HK-2 (cell line): Measurements from ENCODE around the gene NPRL2.

Experiments
- DNase-seq: peaks from one replicate; pipeline ENCODE4 v3.0.0-alpha.2; 2018; ENCODE audit not compliant: unreplicated experiment

NPRL2 gene

GRCh38 chr3:50373146-50374051, 22.8 kb upstream of the NPRL2 start:
- no peak for DNase-seq

GRCh38 chr3:50372349-50372748, 21.8 kb upstream of the NPRL2 start:
- DNase-seq: no peak

- no peak for DNase-seq
These were observed 20.6 kb upstream of the NPRL2 start for GRCh38 chr3:50371133-50371685.

- no peak for DNase-seq
These were observed 20.0 kb upstream of the NPRL2 start for GRCh38 chr3:50370594-50370993.

GRCh38 chr3:50369012-50369670, 18.6 kb upstream of the NPRL2 start:
- no peak for DNase-seq

GRCh38 chr3:50365842-50366220, 15.3 kb upstream of the NPRL2 start:
- DNase-seq: no peak

- peak; percentile 63 for DNase-seq
These were observed 14.7 kb upstream of the NPRL2 start for GRCh38 chr3:50365080-50365841.

GRCh38 chr3:50364573-50365079, 14.1 kb upstream of the NPRL2 start:
- no peak for DNase-seq

- DNase-seq: no peak
These were observed 9.2 kb upstream of the NPRL2 start for GRCh38 chr3:50359760-50360110.

- DNase-seq: peak; percentile 92
These were observed 8.6 kb upstream of the NPRL2 start, which contains the start of gene TMEM115 for GRCh38 chr3:50358911-50359759. TSS of gene TMEM115 (minus strand) at chr3:50359521. CDS start at chr3:50359063, 458 bp downstream.

GRCh38 chr3:50358355-50358910, 7.9 kb upstream of the NPRL2 start:
- no peak for DNase-seq

- DNase-seq: no peak
These were observed 6.9 kb upstream of the NPRL2 start for GRCh38 chr3:50357481-50357880.

GRCh38 chr3:50356553-50356952, 6.0 kb upstream of the NPRL2 start:
- DNase-seq: no peak

GRCh38 chr3:50355829-50356552, 5.4 kb upstream of the NPRL2 start:
- DNase-seq: no peak

GRCh38 chr3:50354850-50355249, 4.3 kb upstream of the NPRL2 start:
- DNase-seq: no peak

GRCh38 chr3:50354186-50354764, 3.7 kb upstream of the NPRL2 start:
- no peak for DNase-seq

GRCh38 chr3:50353245-50354004, 2.9 kb upstream of the NPRL2 start:
- DNase-seq: no peak

- DNase-seq: no peak
These were observed 2.2 kb upstream of the NPRL2 start for GRCh38 chr3:50352781-50353180.

- DNase-seq: no peak
These were observed 735 bp upstream of the NPRL2 start for GRCh38 chr3:50351323-50351697.
